Smooth muscle cell of the brain vasculature (primary cell): ENCODE results near the gene RPS6KA2.
"Not testable (repeated sequence)": the region's sequence is repeated elsewhere in the genome, so short reads cannot be mapped to it uniquely, and the experiment has no call there.

Source experiments
- DNase-seq: peaks from one replicate; pipeline ENCODE4 v3.0.0-alpha.2; 2012; ENCODE audit warnings: low read depth, low spot score

Gene RPS6KA2

DNA sequence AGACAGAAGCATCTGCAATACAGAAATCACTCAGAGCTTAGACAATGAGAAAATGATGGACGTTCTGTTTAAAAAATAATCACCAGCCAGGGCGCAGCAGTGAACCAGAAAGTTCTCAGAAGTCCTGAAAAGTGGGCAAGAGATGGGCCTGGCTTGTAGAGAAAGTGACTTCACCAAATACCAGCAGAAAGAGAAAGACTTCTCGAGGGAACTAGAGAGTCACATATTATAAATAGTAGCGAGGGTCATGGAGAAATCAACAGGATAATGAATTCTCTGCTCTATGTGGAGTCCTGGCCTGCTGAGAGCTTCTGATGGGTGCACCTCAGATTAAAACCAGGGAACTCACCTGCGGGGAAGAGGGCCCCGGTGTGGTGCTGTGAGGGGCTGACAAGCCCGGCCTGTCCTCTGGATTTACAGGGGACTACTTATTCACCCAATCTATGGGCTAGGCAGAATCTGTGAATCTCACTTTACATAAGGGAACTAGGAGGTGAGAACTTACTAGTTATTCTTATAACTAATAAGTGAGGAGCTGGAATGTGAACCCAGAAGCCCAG is 35.0 kb downstream of the RPS6KA2 start:
- DNase-seq: no peak

DNA sequence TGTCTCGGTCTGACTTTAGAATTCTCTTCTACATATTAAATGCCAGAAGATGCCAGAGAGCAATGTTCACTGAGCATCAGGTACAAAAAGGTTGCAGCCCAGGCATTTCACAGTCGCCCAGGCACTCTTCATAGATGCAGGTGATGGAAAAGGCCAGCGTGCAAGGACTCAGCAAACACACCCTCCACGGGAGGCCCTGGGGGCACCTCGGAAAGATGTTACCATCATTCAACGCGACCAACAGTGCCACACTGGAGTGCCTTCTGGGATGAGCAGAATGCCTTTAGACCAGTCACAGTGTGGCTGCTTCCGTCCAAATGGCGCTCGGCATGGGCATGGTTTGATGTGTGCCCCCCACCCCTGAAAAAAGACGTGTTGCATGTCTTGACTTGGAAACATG is 36.0 kb downstream of the RPS6KA2 start:
- no peak for DNase-seq

GRCh38 chr6:166589786-166590574 is 37.1 kb downstream of the RPS6KA2 start:
- DNase-seq: no peak

DNA sequence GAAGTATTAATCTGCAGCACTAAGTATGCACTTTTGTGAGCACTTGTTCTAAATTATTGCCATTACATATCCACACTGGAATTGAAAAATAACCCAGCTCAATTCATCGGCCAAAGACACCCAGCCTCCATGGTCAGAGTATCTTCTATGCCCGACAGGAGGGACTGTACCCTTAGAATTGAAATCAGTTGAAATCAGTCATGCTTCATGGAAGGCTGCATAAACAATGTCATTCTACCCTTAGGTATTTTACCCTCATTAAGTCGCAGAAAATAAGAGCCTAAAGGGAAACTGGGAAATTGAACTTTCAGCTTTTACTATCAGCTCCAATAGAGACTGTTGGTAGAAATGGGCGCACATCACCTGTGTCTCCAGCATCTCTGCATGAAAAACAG is 37.7 kb downstream of the RPS6KA2 start:
- DNase-seq: no peak

- no peak for DNase-seq
Measured at GRCh38 chr6:166588691-166589336, 38.2 kb downstream of the RPS6KA2 start.

DNA sequence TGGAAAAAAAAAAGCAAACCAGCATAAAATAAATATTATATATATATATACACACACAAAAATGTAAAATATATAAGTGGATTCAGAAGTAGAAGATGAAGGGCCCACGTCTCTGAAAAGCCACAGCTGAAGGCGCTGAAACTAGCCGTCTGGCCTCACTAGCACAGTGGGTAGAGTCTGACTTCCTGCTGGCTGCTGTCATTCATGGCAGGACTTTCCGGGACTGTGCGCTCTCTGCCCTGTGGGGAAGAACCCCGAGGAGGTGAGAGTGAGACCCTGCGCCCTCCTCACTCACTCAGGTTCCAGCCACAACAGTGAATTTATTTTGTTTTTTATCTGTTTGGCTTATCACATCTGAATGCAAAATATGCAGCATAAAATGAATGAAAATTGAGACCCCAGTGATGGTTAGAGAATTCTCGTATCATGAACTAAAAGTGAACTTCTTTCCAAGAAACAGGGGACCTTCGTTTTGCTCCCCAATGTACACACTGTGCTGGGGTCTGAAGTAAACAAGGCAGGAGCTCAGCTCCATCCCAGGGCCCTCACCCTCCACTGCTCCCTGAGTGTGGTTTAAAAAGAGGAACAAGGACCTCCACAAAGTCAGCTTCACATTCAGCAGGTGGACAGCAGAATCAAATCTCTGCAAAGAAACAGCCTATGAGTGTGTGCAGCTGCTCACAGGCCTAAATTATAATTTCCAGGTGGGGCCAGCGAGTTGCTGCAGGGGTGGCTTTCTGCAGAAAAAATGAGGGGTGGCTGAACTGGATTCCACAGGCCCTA is 39.2 kb downstream of the RPS6KA2 start:
- no peak for DNase-seq

- no peak for DNase-seq
Measured at GRCh38 chr6:166586424-166587156, 40.5 kb downstream of the RPS6KA2 start, which contains the start of gene RAMACL. Gene RAMACL (minus strand): TSS chr6:166586678. CDS start chr6:166586477, 201 bp downstream.

DNA sequence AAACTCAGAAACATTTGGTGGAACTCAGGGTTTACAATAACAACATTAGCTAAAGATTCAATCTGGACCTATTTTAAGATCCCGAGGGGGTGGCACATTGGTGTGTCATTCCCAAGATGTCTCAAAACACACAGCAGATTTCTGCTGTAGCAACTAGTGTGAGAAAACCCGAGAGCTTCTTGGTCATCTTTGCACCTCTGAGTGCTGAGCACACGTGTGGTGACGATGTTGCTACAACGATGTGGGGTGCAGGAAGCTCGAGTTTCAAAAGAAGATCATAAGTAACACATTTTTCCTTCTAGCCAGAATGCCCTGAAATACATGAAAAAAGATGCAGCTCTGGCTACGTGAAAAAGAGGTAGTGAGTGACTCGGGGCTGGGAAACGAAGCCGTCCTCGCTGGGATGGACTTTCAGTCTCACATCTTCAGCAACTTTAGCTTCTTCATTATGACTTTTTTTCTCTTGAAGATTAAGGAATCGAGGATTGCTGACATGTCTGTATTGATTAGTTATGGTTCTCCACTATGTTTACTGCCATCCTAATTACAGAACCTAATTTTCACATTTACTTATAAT is 42.1 kb downstream of the RPS6KA2 start:
- no peak for DNase-seq

- DNase-seq: no peak
Measured at GRCh38 chr6:166584155-166584554, 42.9 kb downstream of the RPS6KA2 start.

DNA sequence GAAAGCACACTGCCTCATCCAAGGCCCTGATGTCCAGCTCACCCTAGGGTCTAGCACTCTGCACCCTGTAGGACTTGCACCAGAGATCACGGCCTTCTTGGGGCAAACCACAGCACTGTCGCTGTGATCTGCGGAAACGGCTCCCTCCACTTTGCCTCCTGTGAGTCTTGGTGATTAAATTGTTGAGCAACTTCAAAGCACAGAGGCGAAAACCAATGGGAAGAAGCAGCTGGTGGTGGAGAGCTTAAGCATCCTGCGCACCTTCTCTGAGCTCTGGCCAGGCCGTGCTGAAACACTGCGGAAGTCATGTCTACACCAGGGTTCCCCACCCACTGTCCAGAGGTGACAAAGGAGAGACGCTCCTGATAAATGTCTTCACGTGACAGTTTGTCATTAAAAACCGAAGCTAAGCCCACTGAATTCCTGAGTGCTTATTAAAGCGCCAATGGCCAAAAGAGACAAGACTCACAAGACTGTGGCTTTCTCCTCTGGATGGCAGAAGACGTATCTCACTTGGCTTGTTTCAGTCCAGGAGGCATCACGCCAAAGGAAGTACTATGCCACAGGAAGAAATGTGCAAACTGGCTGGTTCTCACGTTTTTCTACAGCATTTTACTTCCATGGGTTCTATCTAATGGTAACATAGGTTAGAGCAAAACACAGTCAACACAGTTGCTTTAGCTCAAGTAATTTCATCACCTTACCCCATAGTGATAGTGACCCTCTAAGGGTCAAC is 43.7 kb downstream of the RPS6KA2 start:
- DNase-seq: no peak

DNA sequence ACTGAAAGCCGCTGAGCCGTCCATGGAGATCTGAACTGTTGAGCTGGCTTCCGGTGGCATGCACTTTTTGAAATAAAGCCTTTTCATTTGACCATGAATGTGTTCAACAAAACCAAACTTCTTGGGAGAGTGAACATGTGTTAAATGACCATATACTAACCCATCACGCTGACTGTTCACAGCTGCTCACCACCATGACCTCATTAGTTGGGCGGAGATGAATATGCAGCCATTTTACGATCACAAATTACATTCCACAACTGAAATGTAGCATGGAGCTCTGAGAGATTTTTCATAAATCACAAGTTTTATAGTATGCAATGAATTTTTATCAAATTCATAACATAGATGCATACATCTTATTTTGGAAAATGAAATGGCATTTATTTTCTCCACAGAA is 44.8 kb downstream of the RPS6KA2 start:
- DNase-seq: no peak

GRCh38 chr6:166581801-166582200 is 45.2 kb downstream of the RPS6KA2 start:
- DNase-seq: not testable (repeated sequence)

DNA sequence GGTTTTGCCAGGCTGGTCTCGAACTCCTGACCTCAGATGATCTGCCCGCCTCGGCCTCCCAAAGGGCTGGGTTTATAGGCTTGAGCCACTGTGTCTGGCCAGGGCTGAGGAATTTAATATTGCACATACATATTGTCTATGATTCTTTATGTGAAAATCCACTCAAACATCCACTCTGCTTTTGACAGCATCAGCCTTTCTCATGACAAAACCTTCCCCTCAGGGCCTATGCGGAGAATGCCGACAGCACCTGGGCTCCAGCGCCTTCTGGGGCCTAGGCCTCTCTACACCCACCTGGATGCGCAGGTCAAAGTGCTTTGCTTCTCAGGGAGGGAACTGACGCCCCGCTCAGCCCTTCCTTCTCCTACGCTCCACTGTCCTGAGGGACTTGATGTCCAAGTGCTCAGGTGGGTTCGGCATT is 46.0 kb downstream of the RPS6KA2 start:
- DNase-seq: no peak

DNA sequence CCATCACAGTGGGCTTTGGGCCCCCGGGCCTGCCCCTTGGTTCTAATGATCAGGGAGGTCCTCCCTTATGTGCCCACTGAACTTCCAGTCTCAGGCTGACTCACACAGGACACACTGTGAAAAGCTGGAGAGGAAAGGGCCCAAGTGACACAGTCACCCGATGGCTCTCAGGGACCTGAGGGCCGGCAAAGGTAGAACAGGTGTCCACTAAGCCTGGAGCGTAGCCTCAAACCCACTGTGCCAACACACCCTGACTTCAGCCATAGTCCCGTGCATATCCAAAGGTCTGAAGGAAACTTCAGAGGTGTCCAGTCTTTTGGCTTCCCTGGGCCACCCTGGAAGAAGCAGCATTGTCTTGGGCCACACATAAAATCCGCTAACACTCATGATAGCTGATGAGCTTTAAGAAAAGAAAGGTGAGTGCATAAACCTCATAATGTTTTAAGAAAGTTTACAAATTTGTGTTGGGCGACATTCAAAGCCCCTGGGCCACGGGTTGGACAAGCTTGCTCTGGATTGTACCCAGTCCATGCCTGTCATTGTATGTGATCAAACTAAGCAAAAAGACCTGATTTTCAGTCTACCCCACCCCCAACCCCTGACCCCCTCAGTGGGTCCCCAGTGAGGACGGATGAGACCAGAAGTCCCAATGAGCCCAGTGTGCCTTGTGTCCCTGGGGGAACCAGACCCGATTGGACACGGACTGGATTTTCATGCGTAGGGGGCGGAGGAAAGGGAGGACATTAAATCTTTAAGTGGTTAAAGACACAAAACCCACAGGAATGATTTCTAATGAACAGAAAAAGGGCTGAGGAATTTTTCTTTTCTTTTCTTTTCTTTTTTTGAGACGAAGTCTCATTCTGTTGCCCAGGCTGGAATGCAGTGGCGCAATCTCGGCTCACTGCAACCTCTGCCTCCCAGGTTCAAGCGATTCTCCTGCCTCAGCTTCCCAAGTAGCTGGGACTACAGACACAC is 46.7 kb downstream of the RPS6KA2 start:
- DNase-seq: no peak

GRCh38 chr6:166579237-166579850 is 47.7 kb downstream of the RPS6KA2 start:
- no peak for DNase-seq

DNA sequence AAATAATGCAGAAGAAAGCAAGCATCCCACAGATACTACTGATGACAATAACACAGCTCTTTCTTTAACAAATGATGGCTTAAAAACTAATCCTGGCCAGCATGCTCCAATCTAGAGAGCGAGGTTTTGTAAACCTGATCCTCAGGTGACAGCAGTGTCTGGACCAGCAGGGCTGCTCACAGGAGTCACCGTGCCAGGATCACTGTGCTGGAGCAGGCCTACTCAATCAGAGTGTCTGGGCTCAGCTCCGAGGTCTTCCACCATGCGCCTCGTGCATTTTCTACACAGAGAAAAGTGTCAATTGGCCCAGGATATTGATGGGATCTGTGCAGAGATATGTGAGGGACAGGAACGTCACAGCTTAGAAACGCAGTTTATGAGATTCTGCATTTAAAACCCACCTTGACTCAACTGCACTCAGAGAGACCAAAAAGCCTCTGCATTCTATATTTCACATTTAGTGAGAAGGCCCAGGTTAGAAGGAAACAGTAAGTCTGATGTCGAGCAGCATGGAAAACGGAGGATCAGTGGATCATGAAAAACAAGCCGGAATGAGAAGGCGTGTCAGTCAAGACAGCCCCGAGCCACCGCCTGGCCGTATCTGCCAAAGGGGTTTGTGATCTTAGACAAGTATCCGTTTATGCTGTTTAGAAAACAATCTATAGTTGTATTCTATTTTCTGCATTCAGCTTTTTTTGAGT is 48.4 kb downstream of the RPS6KA2 start:
- no peak for DNase-seq

DNA sequence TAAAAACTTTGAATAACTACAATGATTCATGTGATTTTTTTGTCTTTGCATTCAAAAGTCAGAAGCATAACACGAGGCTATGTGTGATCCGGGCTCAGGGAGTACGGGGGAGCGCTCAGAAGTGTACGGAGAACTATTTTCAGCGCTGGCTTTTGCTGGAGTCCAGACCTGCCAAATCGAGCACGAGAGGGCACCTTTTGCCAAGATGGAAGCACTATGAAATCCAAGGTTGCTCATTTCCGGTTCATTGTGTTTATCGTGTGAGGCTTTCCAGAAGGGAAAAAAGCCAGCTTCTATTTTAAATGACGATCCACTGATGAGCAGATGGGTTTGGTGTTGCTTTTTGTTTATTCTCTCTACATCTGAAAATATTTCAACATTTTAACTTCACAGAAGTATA is 51.8 kb downstream of the RPS6KA2 start:
- DNase-seq: no peak
